Activated B cell treated with CpG ODN at 0.5 μM for 24 hours (primary cell): ENCODE measurements around the gene EPB41L4A. TPM values are rescaled to one million over a fixed set of nuclear protein-coding genes. Genes with fewer than 3 reads are reported as not detected.
"Not testable (repeated sequence)": the region's sequence is repeated elsewhere in the genome, so short reads cannot be mapped to it uniquely, and the experiment has no call there.

ENCODE experiments used
- ATAC-seq: fragments of 200-7000 bp; cut with Tn5 transposase; one replicate; pipeline ENCODE4 v1.10.0; 2021; ENCODE audit warnings: low read depth, mild to moderate bottlenecking, moderate library complexity
- CTCF ChIA-PET: fragments of 350-600 bp; sonication (Branson Sonifier 250); formaldehyde crosslinking; loops from one replicate; lab custom pipeline; 2021; ENCODE audit warnings: antibody characterized with exemption; lab: Charles Lee
- POLR2A ChIA-PET: fragments of 350-600 bp; sonication (Branson Sonifier 250); formaldehyde crosslinking; loops from one replicate; lab custom pipeline; 2021; ENCODE audit warnings: antibody characterized with exemption; lab: Charles Lee
- DNase-seq: peaks from one replicate; pipeline ENCODE4 v3.0.0; 2022
- H3K27ac Mint-ChIP-seq: one replicate; pipeline ENCODE4 v1.8.0; 2020; ENCODE audit warnings: mixed read lengths
- H3K27me3 Mint-ChIP-seq: one replicate; pipeline ENCODE4 v1.8.0; 2021; ENCODE audit warnings: mixed read lengths
- H3K36me3 Mint-ChIP-seq: one replicate; pipeline ENCODE4 v1.8.0; 2021; ENCODE audit warnings: low read depth, mixed read lengths
- H3K4me1 Mint-ChIP-seq: one replicate; pipeline ENCODE4 v1.8.0; 2021; ENCODE audit warnings: mixed read lengths
- H3K4me3 Mint-ChIP-seq: one replicate; pipeline ENCODE4 v1.8.0; 2020; ENCODE audit warnings: mild to moderate bottlenecking, mixed read lengths
- H3K9me3 Mint-ChIP-seq: one replicate; pipeline ENCODE4 v1.8.0; 2020; ENCODE audit warnings: mixed read lengths
- intact Hi-C: fragments of 100-400 bp; cut with micrococcal nuclease; formaldehyde crosslinking; loops from one replicate; pipeline ENCODE4 v1.15.1; 2024
- total RNA-seq: library from RNA; stranded (reverse); gene quantifications from 2 replicates; pipeline ENCODE4 v1.2.3, GENCODE V29; 2022
- TF ChIP-seq, protein P1 (sequence below): fragments of 200-600 bp; IDR thresholded peaks from one replicate; pipeline ENCODE4 v1.8.0; 2022; ENCODE audit warnings: antibody characterized with exemption, mild to moderate bottlenecking

The EPB41L4A gene
- total RNA-seq, 1 donor from 2014 or later: 7.1 TPM

DNA sequence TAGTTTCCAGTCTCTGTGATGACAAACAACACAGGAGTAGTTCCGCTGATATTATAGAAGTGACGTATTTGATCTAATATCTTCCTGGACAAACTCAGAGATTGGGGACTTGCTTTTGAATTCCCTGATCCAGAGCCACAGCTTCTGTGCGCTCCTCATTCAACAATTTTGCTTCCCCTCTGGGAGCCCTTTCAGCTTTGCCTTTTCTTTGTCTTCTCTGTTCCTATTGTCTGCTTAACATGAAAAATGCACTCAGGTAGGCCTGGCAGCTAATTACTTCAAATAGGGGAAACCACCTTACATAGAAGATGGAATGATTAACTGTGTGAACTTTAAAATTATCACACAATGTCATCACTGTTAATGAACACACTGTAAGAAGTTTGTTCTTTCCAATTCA lies 192.9 kb downstream of the EPB41L4A start:
- Mint-ChIP-seq H3K27ac (no peak overlapping the region), H3K36me3 (no peaks in the 10 kb centered on the region), H3K27me3 (no peaks in the 10 kb centered on the region), H3K4me1 (no peaks in the 10 kb centered on the region), H3K4me3 (no peak overlapping the region), H3K9me3 (no peaks in the 10 kb centered on the region)
- ATAC-seq (no peak), DNase-seq (no peak)
- intact Hi-C loops: no loop called here
- ChIA-PET CTCF (interaction anchor here (1.2 kb wide), 1 partner anchor 9 kb away, joined by 3 read pairs; no protein-coding TSS in a partner anchor), POLR2A (no interaction called here)
- TF ChIP-seq, protein P1, sequence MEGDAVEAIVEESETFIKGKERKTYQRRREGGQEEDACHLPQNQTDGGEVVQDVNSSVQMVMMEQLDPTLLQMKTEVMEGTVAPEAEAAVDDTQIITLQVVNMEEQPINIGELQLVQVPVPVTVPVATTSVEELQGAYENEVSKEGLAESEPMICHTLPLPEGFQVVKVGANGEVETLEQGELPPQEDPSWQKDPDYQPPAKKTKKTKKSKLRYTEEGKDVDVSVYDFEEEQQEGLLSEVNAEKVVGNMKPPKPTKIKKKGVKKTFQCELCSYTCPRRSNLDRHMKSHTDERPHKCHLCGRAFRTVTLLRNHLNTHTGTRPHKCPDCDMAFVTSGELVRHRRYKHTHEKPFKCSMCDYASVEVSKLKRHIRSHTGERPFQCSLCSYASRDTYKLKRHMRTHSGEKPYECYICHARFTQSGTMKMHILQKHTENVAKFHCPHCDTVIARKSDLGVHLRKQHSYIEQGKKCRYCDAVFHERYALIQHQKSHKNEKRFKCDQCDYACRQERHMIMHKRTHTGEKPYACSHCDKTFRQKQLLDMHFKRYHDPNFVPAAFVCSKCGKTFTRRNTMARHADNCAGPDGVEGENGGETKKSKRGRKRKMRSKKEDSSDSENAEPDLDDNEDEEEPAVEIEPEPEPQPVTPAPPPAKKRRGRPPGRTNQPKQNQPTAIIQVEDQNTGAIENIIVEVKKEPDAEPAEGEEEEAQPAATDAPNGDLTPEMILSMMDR: no peak

DNA sequence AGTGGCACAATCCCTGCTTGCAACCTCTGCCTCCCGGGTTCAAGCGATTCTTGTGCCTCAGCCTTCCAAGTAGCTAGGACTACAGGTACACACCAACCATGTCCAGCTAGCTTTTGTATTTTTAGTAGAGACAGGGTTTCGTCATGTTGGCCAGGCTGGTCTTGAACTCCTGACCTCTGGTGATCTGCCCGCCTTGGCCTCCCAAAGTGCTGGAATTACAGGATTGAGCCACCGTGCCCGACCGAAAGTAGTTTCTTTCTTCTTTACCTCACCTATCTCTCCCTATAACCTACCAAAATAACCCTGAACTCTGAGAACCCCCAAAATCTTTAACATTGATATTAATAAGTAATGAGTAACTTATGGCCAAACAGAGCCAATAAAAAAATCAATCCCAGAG lies 196.1 kb downstream of the EPB41L4A start:
- intact Hi-C loops, H3K9me3 Mint-ChIP-seq, ATAC-seq, H3K4me1 Mint-ChIP-seq, H3K36me3 Mint-ChIP-seq, H3K27ac Mint-ChIP-seq, H3K27me3 Mint-ChIP-seq, POLR2A ChIA-PET, CTCF ChIA-PET, DNase-seq, H3K4me3 Mint-ChIP-seq: not testable (repeated sequence)

DNA sequence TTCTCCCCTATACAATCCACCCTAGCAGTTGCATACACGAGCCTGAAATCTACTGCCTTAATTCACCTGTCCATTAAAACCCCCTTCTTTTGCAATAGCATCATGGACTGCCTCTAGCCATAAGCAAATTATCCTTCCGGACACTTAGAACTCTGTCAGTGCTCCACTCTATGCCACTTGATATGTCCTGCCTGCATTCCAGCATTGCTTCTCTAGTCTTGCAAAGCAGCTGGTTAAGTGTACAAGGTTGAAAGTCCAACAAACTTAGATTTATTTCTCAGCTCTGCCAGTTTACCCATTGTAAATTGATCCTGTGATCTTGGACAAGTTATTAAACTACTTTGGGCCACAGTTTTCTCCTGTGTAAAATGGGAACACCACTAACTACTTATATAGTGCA lies 197.9 kb downstream of the EPB41L4A start:
- intact Hi-C loops: no loop called here
- no peak for ATAC-seq
- no peaks in the 10 kb centered on the region for H3K4me1 Mint-ChIP-seq
- no peak overlapping the region for H3K4me3 Mint-ChIP-seq
- H3K36me3 Mint-ChIP-seq: no peaks in the 10 kb centered on the region
- CTCF ChIA-PET: no interaction called here
- H3K27me3 Mint-ChIP-seq: no peaks in the 10 kb centered on the region
- POLR2A ChIA-PET: no interaction called here
- H3K9me3 Mint-ChIP-seq: no peaks in the 10 kb centered on the region
- TF ChIP-seq, protein P1: no peak
- no peak for DNase-seq
- H3K27ac Mint-ChIP-seq: no peak overlapping the region

DNA sequence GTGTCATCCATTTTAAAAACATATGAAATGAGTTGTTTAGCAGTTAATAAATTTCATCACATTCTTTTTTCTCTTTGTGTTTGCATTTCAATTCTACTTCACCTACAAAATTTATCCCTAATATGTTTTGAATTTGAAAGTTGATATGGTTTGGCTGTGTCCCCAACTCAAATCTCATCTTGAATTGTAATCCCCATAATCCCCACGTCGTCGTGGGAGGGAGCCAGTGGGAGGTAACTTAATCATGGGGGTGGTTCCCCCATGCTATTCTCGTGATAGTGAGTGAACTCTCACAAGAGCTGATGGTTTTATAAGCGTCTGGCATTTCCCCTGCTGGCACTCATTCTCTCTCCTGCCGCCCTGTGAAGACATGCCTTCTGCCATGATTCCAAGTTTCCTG lies 200.1 kb downstream of the EPB41L4A start:
- TF ChIP-seq, protein P1: no peak
- no peaks in the 10 kb centered on the region for H3K36me3 Mint-ChIP-seq
- no peaks in the 10 kb centered on the region for H3K9me3 Mint-ChIP-seq
- H3K4me3 Mint-ChIP-seq: no peak overlapping the region
- H3K4me1 Mint-ChIP-seq: no peaks in the 10 kb centered on the region
- ATAC-seq: no peak
- ChIA-PET CTCF (no interaction called here), POLR2A (no interaction called here)
- no peak for DNase-seq
- intact Hi-C loops: no loop called here
- H3K27me3 Mint-ChIP-seq: no peaks in the 10 kb centered on the region
- H3K27ac Mint-ChIP-seq: no peak overlapping the region

DNA sequence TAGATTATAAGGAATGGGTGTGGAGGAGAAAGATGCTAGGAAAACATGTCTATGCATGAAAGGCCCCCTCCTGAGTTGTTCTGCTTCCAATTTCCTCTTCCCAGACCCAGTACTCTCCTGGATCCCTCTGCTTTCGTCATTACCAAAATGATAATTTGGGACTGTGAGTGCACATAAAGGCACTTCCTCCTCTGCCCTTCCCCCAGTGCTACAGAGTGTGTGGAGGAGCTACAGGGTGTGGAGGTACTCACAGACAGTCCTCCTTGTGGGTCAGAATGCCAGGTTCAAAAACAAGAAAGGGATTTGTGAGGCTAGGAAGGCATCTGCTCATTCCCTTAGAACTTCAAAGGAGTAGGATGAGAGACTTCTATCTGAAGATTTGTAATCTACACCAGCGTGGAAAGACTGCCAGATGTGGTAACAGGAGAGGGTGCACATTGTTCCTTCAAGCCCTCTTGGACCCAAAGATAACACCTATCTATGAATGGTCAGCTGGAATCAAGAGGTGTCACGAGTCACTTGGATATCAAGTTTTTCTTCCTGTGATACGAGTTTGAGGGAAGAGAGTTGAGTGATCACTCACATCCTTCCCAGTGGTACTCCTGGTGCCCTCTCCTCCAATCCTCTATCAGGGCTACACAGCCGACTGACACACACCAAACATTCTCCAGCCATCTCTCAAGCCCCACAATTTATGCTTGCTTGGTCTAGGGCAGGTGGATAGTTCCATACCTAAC lies 201.1 kb downstream of the EPB41L4A start:
- no peaks in the 10 kb centered on the region for H3K36me3 Mint-ChIP-seq
- intact Hi-C loops: no loop called here
- ChIA-PET CTCF (interaction anchor here (1.4 kb wide), 1 partner anchor 8 kb away, joined by 3 read pairs; no protein-coding TSS in a partner anchor), POLR2A (no interaction called here)
- H3K4me1 Mint-ChIP-seq: no peaks in the 10 kb centered on the region
- TF ChIP-seq, protein P1: no peak
- no peaks in the 10 kb centered on the region for H3K9me3 Mint-ChIP-seq
- no peaks in the 10 kb centered on the region for H3K27me3 Mint-ChIP-seq
- H3K4me3 Mint-ChIP-seq: no peak overlapping the region
- ATAC-seq (no peak), DNase-seq (no peak)
- H3K27ac Mint-ChIP-seq: no peak overlapping the region
